ENCODE data around the gene NELL2.
A peak's percentile ranks its signal among the peaks of the same experiment; 100 is the strongest.
"Not testable (repeated sequence)": the region's sequence is repeated elsewhere in the genome, so short reads cannot be mapped to it uniquely, and the experiment has no call there.

NELL2 gene

DNA sequence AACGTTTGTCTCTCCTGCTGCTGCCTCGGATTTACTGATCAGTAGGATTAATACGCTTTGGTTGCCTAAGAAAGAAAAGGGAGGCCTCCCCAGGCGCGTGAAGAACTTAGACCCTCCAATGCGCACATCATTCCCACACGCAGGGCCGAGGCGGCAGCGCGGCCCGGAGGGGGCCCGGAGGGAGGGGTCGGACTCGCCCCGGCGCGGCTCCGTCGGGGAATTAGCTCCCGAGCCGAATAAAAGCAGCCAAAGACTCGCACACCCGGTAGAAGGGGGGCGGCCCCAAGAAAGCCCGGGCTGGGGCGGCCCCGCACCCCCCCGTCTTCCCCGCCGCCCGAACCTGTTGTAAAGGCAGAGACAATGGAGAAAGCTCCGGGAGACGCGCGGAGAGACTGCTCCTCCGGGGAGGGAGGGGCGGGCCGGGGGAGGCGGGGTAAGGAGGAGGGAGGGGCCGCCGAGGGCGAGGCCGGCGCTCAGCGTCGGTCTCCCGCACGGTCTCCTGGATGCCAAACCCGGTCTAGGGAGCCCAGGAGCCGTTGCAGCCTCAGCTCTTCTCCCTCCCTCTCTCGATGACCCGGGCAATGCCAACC, at the start of gene NELL2:
Gene NELL2, minus strand, starts transcription at position 362 of the 590 bp plus-strand sequence. CDS start 446 bp downstream, outside the sequence.
- DNase-seq (ENCODE audit: low spot score): no peak

DNA sequence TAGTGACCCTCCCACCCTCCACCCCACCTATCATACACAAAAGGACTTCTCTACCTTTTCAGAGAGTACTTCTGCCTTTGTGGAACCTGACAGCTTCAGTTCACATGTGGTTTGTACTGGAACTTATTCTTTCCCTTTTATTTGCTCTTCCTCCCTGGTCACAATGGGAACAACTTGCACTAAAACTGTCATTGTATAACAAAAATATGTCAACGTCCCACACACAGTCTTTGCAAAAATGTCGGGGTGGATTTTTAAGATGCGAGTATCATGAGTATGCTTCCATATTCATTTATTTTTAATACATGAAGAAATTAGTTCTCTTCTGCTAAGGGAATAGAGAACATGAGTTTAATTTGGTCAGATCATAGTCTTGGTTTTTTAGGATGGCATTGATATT, 45.6 kb upstream of the NELL2 start:
- no peak for DNase-seq (ENCODE audit: low spot score)

- no peak for DNase-seq (ENCODE audit: low spot score)
These were observed 41.0 kb upstream of the NELL2 start for GRCh38 chr12:44917141-44917540.

GRCh38 chr12:44915958-44916357, 39.8 kb upstream of the NELL2 start:
- no peak for DNase-seq (ENCODE audit: low spot score)

DNA sequence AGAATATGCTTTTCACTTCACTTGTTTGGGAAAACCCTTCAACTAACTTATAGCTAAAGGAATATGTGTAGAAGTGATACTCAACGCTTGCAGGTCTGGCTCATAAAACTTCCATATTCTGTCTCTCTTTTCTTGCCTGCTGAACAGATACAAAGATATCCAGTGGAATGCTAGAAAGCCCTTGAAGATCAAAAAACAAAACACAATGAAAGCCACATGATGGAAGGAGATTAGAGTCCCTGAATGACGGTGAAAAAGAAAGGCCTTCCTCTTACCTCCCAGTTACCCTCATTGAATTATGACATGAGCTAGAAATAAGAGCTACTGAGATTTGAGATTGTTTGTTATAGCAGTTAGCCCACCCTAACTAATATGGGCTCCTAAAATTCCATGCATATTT, 28.2 kb upstream of the NELL2 start:
- DNase-seq (ENCODE audit: low spot score): no peak

GRCh38 chr12:44898108-44898507, 22.0 kb upstream of the NELL2 start:
- not testable (repeated sequence) for DNase-seq (ENCODE audit: low spot score)

- DNase-seq (ENCODE audit: low spot score): peak; percentile 18
These were observed 13.8 kb upstream of the NELL2 start for GRCh38 chr12:44889926-44890325.

GRCh38 chr12:44889162-44889561, 13.0 kb upstream of the NELL2 start:
- DNase-seq (ENCODE audit: low spot score): peak; percentile 52

GRCh38 chr12:44885902-44886301, 9.8 kb upstream of the NELL2 start:
- no peak for DNase-seq (ENCODE audit: low spot score)

DNA sequence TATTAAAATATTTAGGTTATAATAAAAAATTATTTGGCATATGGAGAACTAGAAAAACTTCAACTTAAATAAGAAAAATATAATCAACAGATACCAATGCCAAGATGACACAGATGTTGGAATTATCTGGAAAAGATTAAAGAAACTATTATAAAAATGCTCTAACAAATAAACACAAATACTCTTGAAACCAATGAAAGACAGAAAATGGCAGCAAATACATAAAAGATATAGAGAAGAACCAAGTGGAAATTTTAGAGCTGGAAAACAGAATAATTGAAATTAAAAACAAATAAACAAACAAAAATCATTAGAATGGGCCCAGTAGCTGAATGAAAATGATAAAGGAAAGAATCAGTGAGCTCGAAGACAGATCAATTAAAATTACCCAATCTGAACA, 5.1 kb upstream of the NELL2 start:
- no peak for DNase-seq (ENCODE audit: low spot score)

DNA sequence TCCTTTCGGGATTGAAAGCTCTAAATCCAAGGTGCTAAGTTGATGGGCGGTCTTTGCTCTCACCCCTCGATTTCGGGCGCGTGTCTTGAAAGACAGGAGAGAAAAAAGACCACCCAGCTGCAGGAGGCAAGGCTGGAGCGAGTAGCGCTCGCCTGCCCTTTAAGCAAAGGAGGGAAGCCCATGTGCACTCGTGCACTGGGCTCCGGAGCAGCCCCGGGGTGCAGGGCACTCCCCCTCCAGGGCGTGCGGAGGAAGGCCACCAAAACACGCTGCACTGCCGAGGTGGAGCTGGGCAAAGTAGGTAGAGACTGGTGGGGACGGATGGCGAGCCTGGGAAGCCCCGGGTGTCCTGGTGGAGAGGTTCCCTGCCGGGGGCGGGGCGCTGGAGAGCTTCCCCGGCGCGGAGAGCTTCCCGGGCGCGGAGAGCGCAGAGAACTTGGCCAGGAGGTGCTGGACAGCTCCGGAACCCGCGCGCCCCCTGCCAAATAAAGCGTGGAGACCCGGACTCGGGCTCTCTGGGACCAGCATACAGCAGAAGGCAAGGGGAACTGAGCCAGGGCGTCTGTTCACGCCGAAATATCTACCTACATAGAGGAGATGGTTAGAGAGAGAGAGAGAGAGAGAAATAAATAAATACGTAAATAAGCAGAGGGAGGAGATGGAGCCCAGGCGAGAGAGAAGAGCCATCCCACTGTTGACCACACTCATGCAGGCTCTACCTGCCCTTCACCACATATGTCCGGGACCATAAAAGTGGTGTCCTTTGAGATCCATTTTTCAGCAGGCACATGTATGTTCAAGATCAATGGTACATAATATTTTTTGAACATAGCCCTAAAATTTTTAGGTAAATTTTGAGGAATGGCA, 662 bp upstream of the NELL2 start:
- DNase-seq (ENCODE audit: low spot score): no peak

DNA sequence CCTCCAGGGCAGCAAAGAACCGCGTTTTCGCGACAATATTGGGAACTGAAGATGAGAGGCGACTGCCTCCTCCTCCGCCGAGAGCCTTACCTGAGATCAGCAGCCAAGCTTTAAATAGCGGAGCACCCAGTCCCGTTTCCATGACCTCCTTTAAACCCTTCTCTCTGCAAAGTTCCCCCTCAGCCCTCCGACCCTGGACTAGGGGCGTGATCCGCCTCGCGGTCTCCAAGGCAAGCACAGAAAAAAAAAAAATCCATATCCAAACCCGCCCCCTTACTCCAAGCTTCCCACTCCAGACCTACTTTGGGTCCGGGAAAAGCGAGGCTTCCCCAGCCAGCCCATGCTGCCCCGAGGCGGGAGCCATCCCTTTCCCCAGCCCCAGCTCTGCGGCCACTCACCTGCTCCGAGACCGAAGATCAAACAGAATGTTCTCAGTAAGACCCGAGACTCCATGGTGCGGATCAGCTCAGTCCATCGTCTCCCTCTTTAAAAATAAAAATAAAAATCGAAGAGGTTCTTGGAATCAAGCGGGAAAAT, 630 bp downstream of the NELL2 start:
- DNase-seq (ENCODE audit: low spot score): no peak

GRCh38 chr12:44874981-44875416, 1.1 kb downstream of the NELL2 start:
- DNase-seq (ENCODE audit: low spot score): no peak

GRCh38 chr12:44873898-44874297, 2.2 kb downstream of the NELL2 start:
- no peak for DNase-seq (ENCODE audit: low spot score)

GRCh38 chr12:44869503-44869902, 6.6 kb downstream of the NELL2 start:
- no peak for DNase-seq (ENCODE audit: low spot score)

GRCh38 chr12:44863867-44864266, 12.2 kb downstream of the NELL2 start:
- DNase-seq (ENCODE audit: low spot score): no peak

DNA sequence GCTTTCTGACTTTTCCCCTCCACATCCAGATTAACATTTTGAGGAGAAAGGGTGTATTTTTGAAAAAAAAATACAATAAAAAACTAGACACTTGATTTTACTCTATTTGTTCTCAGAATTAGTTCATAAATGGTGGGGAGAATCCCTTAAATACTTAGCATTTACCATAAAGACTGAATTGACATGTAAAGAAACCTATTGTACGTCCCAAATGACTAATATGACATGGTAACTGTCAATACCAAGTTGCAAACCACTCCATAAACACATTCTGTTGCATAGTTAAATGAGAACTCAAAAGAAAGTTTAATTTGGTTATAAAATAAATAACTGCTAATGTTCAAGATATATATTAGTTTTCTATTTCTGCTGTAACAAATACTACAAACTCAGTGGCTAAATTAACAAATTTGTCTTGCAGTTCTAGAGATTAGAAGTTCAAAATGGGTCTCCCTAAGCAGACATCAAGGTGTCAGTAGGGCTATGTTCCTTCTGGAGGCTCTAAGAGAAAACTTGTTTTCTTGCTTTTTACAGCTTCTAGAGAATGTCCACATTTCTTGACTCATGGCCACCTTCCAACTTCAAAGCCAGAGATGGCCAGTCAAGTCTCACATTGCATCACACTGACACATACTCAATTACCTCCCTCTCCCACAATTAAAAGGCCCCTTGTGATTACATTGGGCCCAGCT, 16.0 kb downstream of the NELL2 start:
- DNase-seq (ENCODE audit: low spot score): no peak

DNA sequence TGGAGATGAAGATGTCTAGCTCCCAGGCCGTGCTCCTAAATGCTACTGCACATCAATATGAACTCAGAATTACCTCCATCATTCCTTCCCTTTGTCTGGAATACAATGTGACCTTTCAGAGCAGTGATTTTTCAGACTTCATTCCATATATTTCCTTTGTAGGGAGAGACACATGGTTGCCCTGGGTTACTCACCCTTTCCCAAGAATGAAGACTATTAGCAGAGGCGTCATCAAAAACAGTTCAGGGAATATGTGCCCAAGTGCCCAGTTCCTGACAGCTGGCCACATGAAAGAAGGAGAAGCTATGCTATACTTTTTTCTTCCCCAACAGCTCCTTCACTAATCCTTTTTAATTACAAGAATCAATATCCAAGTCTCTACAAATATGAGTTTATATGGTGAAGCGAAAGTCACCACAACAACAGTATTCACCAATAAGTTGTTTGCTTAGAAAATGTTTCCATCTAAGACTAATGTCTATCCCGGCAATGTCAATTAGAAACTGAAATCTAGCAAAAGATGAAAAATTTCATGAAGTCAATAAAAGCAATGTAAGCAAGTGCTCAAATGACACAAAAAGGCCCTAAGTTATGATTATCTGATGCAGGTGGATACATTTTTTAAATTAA, 17.8 kb downstream of the NELL2 start:
- no peak for DNase-seq (ENCODE audit: low spot score)

- DNase-seq (ENCODE audit: low spot score): no peak
These were observed 23.6 kb downstream of the NELL2 start for GRCh38 chr12:44852483-44852882.

DNA sequence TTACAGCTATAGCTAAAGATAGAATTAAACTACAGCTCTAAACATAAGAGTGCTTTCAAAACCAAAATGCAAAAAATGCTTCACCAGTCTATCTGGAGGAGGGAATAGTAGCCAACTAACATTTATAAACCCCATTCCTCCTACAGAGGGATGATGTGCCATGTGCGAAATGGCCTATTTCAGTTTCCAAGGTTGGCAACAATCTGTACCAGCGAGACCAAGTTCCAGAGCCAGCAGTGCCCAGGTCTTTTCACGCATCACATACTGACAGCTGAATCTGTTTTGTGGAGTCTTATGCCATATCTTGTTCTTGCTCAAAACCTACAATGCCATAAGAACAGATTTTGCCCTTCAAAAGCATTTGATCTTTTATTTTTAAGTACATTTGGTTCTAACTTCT, 24.5 kb downstream of the NELL2 start:
- DNase-seq (ENCODE audit: low spot score): no peak

GRCh38 chr12:44848703-44849085, 27.4 kb downstream of the NELL2 start:
- no peak for DNase-seq (ENCODE audit: low spot score)
